Stimulated activated CD8-positive, alpha-beta memory T cell treated with anti-CD3 and anti-CD28 coated beads, Interleukin-4, amount 100 ng/mL, for 48 hours (primary cell): ENCODE data around the gene HPX.

Source experiments
- DNase-seq: peaks from one replicate; pipeline ENCODE4 v3.0.0-alpha.2; 2020

HPX gene

GRCh38 chr11:6388748-6389147, 52.0 kb downstream of the HPX start:
- DNase-seq: no peak

GRCh38 chr11:6387811-6388599, 52.8 kb downstream of the HPX start:
- DNase-seq: no peak

GRCh38 chr11:6385046-6385777, 55.6 kb downstream of the HPX start:
- no peak for DNase-seq
